ENCODE measurements around the gene ARID1B.

The ARID1B gene

GRCh38 chr6:156774863-156775405 is 2.2 kb upstream of the ARID1B start:
- DNase-seq = peak; percentile 72

GRCh38 chr6:156775717-156776116 is 1.5 kb upstream of the ARID1B start:
- no peak for DNase-seq

GRCh38 chr6:156776470-156776839 is 723 bp upstream of the ARID1B start:
- DNase-seq = no peak

- no peak for DNase-seq
Observed at GRCh38 chr6:156777577-156778453, 637 bp downstream of the ARID1B start.

GRCh38 chr6:156778454-156779205 is 1.5 kb downstream of the ARID1B start:
- no peak for DNase-seq

- DNase-seq = no peak
Observed at GRCh38 chr6:156779206-156780094, 2.3 kb downstream of the ARID1B start.

GRCh38 chr6:156780102-156780641 is 3.0 kb downstream of the ARID1B start:
- peak; percentile 89 for DNase-seq

- no peak for DNase-seq
Observed at GRCh38 chr6:156780962-156781853, 4.0 kb downstream of the ARID1B start.

- DNase-seq = peak; percentile 13
Observed at GRCh38 chr6:156781861-156782631, 4.9 kb downstream of the ARID1B start.

GRCh38 chr6:156782691-156783320 is 5.6 kb downstream of the ARID1B start:
- no peak for DNase-seq

- no peak for DNase-seq
Observed at GRCh38 chr6:156783958-156784357, 6.8 kb downstream of the ARID1B start.

GRCh38 chr6:156786652-156787051 is 9.5 kb downstream of the ARID1B start:
- DNase-seq = no peak

GRCh38 chr6:156787569-156788492 is 10.7 kb downstream of the ARID1B start:
- no peak for DNase-seq

GRCh38 chr6:156789081-156789943 is 12.1 kb downstream of the ARID1B start:
- DNase-seq = no peak

GRCh38 chr6:156790711-156791319 is 13.6 kb downstream of the ARID1B start:
- DNase-seq = no peak

- DNase-seq = peak; percentile 100
Observed at GRCh38 chr6:156791320-156791850, 14.2 kb downstream of the ARID1B start.

- no peak for DNase-seq
Observed at GRCh38 chr6:156793200-156793599, 16.0 kb downstream of the ARID1B start.
